Nephron progenitor cell (in vitro differentiated cells): ENCODE results near the gene SOD3.

Source experiments
- DNase-seq: peaks from one replicate; pipeline ENCODE4 v3.0.0; 2021
- H3K27ac Mint-ChIP-seq: 2 replicates; pipeline ENCODE4 v1.8.0; 2021; ENCODE audit warnings: mild to moderate bottlenecking, moderate library complexity, mixed read lengths
- H3K27me3 Mint-ChIP-seq: 2 replicates; pipeline ENCODE4 v1.8.0; 2021; ENCODE audit warnings: mild to moderate bottlenecking, low read depth, mixed read lengths; ENCODE audit not compliant: poor library complexity
- H3K36me3 Mint-ChIP-seq: 2 replicates; pipeline ENCODE4 v1.8.0; 2021; ENCODE audit warnings: low read depth, mixed read lengths
- H3K4me1 Mint-ChIP-seq: 2 replicates; pipeline ENCODE4 v1.8.0; 2021; ENCODE audit warnings: mixed read lengths
- H3K4me3 Mint-ChIP-seq: 2 replicates; pipeline ENCODE4 v1.8.0; 2021; ENCODE audit warnings: mild to moderate bottlenecking, moderate library complexity, mixed read lengths
- H3K9me3 Mint-ChIP-seq: 2 replicates; pipeline ENCODE4 v1.8.0; 2021; ENCODE audit warnings: mild to moderate bottlenecking, moderate library complexity, mixed read lengths
- CTCF ChIP-seq: fragments of 200-600 bp; sonication (generic); IDR thresholded peaks from 2 replicates; pipeline ENCODE4 v1.5.0; 2021; ENCODE audit warnings: antibody characterized with exemption

SOD3 gene

GRCh38 chr4:24795666-24796381, 451 bp downstream of the SOD3 start:
- H3K4me3 Mint-ChIP-seq, result peak overlapping the region; percentile 76
- peaks cover 4% of the 10 kb centered on the region for H3K9me3 Mint-ChIP-seq
- peaks cover 28% of the 10 kb centered on the region for H3K4me1 Mint-ChIP-seq
- H3K36me3 Mint-ChIP-seq, result no peaks in the 10 kb centered on the region
- H3K27me3 Mint-ChIP-seq, result peaks cover 71% of the 10 kb centered on the region
- DNase-seq, result no peak
- H3K27ac Mint-ChIP-seq, result peak overlapping the region; percentile 18
- no peak for TF ChIP-seq CTCF

- TF ChIP-seq CTCF, result no peak
- peaks cover 32% of the 10 kb centered on the region for H3K4me1 Mint-ChIP-seq
- H3K36me3 Mint-ChIP-seq, result no peaks in the 10 kb centered on the region
- no peak overlapping the region for H3K4me3 Mint-ChIP-seq
- H3K9me3 Mint-ChIP-seq, result peaks cover 4% of the 10 kb centered on the region
- DNase-seq, result no peak
- H3K27me3 Mint-ChIP-seq, result peaks cover 79% of the 10 kb centered on the region
- H3K27ac Mint-ChIP-seq, result no peak overlapping the region
Measured at GRCh38 chr4:24796620-24797019, 1.2 kb downstream of the SOD3 start.

GRCh38 chr4:24798036-24798610, 2.8 kb downstream of the SOD3 start:
- no peak for TF ChIP-seq CTCF
- DNase-seq, result no peak
- H3K27ac Mint-ChIP-seq, result no peak overlapping the region
- no peaks in the 10 kb centered on the region for H3K36me3 Mint-ChIP-seq
- peaks cover 32% of the 10 kb centered on the region for H3K4me1 Mint-ChIP-seq
- peaks cover 86% of the 10 kb centered on the region for H3K27me3 Mint-ChIP-seq
- H3K4me3 Mint-ChIP-seq, result no peak overlapping the region
- H3K9me3 Mint-ChIP-seq, result peaks cover 4% of the 10 kb centered on the region

- Mint-ChIP-seq H3K4me1 (peaks cover 27% of the 10 kb centered on the region), H3K36me3 (no peaks in the 10 kb centered on the region), H3K9me3 (peaks cover 4% of the 10 kb centered on the region), H3K27ac (no peak overlapping the region), H3K27me3 (peaks cover 78% of the 10 kb centered on the region), H3K4me3 (peak overlapping the region; percentile 61)
- no peak for TF ChIP-seq CTCF
- DNase-seq, result no peak
Measured at GRCh38 chr4:24799196-24799543, 3.8 kb downstream of the SOD3 start.

GRCh38 chr4:24799544-24800324, 4.4 kb downstream of the SOD3 start:
- H3K36me3 Mint-ChIP-seq, result no peaks in the 10 kb centered on the region
- peaks cover 73% of the 10 kb centered on the region for H3K27me3 Mint-ChIP-seq
- DNase-seq, result peak; percentile 51
- no peak overlapping the region for H3K27ac Mint-ChIP-seq
- peaks cover 22% of the 10 kb centered on the region for H3K4me1 Mint-ChIP-seq
- no peak for TF ChIP-seq CTCF
- H3K4me3 Mint-ChIP-seq, result peak overlapping the region; percentile 82
- H3K9me3 Mint-ChIP-seq, result peaks cover 4% of the 10 kb centered on the region
